Cortex of kidney (tissue), 1 donor: Measurements from ENCODE around the gene IL34.

Source experiments
- DNase-seq: peaks from one replicate; lab custom pipeline; 2025; lab: John Stamatoyannopoulos, UW

IL34 gene

DNA sequence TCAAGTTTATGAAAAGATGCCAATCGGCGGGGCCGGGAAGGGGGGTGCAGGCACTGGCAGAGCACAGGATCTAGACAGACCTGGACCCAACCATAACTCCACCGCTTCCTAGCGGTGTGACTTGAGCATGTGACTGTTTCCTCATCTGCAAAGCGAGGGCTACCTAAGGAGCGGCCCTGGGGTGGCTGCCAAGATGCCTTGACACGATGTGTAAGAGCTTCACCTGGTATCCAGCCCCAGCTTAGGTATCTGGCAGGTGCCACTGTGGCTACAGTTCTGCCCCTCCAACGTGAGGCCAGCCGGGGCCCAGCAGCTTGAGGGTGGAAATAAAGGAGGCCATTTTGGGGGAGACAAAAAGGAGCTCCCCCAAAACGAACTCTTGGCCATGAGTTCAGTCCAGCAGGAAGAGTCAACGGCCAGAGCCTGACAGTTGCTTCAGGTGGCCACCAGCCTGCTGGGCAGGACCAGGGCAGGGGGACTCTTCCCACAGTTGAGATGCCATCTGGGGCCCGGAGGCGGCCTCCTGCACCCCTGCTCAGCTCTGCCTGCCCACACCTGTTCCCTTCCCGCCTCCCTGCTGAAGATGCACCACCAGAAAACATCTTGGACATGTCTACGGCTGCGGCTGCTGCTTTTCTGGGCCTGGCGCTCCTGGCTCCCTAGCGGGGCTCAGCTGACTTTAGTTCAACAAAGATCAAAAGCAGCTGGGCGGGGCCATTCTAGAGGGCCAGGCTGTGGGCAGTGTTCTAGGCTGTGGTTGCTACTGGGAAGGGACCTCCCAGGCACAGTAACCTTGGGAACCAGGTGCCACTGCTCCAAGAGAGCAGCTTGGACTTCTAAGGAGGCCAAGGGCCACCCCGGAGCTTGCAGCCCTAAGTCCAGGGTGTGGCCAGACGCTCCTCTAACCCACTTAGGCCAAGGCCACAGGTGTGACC lies 42.9 kb downstream of the IL34 start:
- no peak for DNase-seq

GRCh38 chr16:70689970-70690891 lies 43.9 kb downstream of the IL34 start:
- no peak for DNase-seq

- DNase-seq, result no peak
Measured at GRCh38 chr16:70691223-70692129, 45.1 kb downstream of the IL34 start.

GRCh38 chr16:70692130-70692872 lies 45.9 kb downstream of the IL34 start:
- DNase-seq, result no peak

DNA sequence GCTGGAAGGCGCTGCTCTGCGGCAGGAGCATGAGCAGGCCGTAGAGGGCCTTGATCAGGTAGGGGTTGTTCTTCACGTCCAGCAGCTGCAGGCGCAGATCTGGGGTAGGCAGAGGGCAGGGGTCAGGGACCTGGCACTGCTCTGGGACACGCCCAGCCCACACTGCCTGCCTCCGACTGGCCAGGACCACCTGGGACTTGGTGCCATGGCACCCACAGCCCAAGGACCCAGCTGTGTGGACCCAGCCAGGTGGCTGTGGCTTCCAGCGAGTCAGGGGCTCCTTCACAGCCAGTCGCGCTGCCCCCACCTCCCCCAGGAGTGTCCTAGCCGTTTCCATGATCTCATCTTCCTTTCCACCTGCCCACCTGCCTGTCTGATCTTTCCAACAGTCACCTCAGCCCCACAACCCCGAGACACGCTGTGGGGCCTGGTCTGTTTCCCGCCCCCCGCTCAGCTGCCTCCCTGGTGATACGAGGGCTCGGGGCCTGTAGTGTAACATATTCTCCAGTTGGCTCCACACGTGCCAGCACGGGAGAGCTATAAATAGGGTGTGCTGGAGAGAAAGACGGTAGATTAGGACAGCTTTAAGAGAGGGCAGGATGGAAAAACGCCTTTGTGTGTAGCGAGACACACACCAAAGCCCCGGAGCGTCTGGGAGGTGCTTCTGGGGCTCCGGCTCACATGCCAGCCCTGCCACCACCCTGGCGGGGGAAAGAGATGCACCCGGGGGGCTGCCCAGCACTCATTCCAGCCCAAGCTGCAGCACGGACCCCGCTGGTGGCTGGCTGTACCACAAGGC lies 46.7 kb downstream of the IL34 start:
- no peak for DNase-seq

- DNase-seq, result no peak
Measured at GRCh38 chr16:70694088-70694867, 47.9 kb downstream of the IL34 start.

DNA sequence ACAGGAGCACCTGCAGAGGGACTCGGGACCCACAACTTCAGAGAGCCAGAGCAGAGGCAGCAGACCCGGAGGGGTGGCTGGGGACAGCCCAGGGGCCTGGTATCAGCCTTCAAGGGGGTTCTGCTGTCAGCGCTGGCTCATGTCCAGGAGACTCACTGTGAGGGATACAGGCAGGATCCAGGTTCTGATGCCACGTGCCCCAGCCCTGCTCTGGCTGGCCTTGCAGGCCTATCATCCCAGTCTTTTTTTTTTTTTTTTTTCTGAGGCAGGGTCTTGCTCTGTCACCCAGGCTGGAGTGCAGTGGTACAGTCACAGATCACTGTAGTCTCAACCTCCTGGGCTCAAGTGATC lies 48.5 kb downstream of the IL34 start:
- no peak for DNase-seq

DNA sequence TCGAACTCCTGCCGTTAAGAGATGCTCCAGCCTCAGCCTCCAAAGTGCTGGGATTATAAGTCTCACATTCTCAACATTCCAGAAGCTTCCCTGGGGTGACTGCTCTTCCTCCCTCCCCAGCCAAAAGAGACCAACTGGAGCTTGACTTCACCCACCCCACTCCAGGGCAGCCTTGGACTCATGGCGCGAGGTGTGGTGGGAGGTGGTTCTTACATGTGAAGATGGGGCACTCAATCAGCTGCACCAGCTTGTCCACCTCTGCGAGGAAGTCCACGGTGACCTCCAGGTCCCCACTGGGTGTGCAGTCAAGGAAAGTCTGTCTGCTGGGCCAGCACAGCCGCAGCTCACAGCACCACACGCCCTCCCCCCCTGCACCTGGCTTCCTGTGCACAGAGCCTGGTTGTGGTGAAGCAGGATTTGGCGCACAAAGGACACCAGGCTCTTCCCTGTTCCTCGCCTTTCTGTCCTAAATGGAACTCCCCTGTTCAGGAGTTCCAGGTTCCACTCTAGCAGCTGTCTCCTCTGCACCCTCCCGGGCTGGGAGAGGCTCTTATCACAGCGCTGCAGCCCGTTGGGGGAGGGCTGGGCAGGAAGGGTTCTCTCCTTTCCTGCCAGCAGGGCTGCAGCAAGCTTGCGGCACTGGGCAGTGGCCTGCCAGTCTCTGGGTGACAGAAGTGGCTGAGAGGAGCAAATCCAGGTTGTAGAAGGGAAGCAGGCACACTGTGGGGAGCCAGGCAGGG lies 49.1 kb downstream of the IL34 start:
- DNase-seq, result no peak

GRCh38 chr16:70696355-70696754 lies 50.0 kb downstream of the IL34 start:
- no peak for DNase-seq

- DNase-seq, result no peak
Measured at GRCh38 chr16:70696952-70697593, 50.7 kb downstream of the IL34 start.

GRCh38 chr16:70697594-70698170 lies 51.3 kb downstream of the IL34 start:
- no peak for DNase-seq

DNA sequence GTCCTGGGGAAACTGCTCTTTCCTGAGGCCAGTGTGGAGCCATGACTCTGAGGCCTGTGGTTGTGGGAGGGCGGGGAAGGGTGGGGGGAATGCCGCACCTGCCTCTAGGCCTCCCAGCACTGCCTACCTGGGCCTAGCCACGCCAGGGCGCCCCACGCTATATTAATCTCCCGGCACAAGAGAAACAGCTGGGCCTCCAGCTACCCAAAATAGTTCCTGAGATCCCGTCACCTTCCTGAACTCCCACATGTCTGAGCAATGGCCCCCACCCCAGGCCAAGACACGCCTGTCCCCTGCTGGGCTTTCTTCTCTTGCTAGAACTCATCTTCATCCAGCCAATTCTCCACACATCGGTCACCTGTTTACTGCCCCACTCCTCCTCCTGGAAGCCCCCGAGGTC lies 52.5 kb downstream of the IL34 start:
- no peak for DNase-seq

DNA sequence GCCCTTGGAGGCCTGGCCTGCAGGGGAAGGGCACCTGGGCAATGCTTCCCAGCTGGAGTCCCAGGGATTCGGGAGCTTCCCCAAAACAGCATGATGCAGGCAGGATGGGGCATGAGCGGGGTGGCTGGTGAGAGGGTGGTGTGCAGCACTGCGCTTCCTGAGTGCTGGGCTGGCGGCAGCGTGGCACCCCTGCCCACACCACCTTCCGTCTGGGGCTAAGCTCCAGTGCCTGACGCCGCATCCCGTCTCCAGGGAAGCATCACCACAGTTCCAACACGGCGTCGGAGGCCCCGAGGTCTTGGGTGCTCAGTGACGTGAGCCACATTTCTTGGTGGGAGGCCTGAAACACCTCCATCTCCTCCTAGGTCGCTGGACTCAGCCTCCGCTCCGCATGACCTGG lies 53.3 kb downstream of the IL34 start:
- DNase-seq, result no peak

DNA sequence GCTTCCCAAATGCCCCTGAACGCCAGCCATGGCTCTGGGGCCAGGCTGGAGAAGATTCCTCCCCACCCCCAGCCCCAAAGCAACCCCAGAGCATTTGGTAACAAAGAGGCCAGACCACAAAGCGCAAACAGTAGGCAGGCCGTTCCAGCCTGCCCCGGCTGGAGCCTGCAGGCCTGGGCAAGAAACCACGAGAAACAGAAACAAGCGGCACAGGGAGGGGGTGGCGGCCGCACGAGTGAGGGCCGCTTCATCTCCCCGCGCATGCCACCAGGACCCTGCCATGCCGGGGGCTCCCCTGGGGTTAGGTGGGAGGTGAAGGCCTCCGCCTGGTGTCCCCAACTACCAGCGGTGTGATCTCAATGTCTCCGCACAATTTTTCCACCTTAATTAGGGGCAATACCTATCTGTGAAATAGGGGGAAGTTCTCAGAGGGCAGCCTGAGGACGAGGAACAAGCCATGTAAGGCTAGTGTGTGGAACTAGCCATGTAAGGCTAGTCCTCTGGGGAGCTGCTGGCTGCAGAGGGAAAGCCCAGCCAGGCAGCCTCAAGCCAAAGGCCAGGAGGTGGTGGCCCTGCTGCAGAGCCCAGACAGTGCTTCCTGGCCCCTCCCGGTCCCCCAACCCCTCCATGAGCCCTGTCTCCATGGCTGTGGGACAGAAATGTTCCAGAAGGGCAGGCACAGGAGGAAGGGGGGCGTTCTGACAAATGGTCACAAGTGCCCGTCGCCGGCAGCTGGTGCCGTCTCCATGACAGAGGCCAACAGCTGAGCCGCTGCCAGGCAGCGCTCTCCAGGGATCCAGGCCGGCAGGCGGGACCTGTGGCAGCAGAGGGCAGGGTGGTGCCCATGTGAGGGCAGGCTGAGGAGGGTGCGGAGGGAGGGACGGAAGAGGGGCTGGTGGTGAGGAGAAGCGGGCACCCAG lies 54.0 kb downstream of the IL34 start:
- DNase-seq, result no peak

- DNase-seq, result no peak
Measured at GRCh38 chr16:70701036-70701435, 54.7 kb downstream of the IL34 start.

DNA sequence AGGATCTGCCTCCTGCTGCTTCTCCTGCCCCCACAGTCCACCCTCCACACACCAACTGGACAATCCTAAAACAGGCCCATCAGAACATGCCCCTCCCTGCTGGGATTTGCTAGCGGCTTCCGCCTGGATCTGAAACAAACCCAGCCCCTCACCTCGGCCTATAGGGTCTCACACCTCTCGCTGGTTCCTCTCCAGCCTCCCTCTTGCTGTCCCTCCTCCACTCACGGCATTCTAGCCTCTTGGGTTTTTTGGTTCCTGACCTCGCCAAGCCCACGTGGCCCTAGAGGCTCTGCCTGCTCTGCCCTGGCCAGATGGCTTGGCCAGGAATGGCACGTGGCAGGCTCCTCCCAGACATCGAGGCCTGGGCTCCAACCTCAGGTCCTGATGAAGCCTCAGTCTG lies 55.2 kb downstream of the IL34 start:
- no peak for DNase-seq

DNA sequence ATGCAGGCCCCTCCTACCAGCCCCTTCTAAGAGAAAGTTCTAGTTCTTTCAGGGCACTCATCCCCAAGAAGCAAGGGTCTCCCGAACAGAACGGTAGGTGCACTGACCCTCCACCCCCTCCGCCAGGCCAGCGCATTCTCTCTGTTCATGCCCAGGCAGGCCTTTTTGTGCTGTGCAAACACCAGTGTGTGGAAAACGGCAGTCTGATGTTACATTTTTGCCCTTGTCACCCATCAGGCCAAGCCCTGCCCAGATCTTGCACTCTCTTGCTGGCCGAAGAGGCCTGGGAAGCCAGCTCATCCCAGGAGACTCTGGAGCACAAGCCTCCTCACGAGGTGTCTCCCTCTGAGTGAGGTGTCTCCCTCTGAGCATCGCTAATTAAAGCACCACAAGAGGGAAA lies 55.6 kb downstream of the IL34 start:
- DNase-seq, result no peak
